SKM-1 treated with dmso at 0.1 percent for 144 hours (cell line): Measurements from ENCODE around the gene RUNX3.

Source experiments
- DNase-seq: peaks from one replicate; lab custom pipeline; 2025; ENCODE audit not compliant: unreplicated experiment; lab: John Stamatoyannopoulos, UW

Gene RUNX3

DNA sequence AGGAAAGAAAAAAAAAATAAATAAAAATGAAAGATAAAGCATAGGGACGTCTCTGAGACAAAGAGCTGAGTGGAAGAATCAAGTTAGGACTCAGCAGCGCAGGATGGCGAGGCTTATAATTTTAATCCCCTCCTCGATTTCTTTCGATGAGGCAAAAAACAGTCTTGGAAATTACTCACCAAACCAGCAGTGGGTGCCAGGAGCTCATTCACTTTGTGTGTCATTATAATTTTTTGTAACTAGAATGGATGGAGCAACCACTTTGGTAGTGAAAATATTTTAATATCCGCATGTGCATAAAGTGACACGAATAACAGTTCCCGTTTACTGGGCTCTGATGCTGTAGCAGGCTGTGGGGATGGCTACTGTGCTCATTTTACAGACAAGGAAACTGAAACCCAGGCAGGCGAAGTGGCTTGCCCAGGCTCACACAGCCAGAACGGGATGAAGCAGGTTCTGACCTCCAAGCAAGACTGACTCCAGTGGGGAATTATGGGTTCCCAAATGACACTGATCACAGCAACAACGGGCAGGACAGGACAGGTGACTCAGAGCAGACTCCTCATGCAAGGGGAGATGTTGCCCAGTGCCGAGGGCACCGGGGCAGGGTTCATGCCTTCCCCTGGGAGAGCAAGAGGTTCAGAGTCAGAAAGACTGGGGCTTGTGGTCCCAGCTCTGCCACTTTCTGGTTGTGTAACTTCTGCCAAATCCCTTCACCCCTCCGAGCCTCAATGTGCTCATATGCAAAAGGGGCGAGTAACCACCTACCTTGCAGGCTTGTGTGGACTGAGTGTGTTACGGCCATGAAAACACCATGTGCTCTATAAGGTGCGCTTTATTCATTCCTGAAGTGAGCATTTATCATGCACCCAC lies 63.6 kb downstream of the RUNX3 start:
- DNase-seq, result no peak

DNA sequence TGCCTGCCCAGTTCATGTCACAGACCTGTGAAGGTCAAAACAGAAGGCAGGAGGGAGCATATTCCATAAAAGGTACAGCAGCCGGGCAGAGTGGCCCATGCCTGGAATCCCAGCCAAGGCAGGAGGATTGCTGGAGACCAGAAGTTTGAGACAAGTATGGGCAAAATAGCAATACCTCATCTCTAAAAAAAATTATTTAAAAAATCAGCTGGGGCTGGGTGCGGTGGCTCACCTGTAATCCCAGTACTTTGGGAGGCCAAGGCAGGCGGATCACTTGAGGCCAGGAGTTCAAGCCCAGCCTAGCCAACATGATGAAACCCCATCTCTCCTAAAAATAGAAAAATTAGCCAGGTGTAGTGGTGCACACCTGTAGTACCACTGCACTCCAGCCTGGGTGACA lies 64.5 kb downstream of the RUNX3 start:
- DNase-seq, result no peak

DNA sequence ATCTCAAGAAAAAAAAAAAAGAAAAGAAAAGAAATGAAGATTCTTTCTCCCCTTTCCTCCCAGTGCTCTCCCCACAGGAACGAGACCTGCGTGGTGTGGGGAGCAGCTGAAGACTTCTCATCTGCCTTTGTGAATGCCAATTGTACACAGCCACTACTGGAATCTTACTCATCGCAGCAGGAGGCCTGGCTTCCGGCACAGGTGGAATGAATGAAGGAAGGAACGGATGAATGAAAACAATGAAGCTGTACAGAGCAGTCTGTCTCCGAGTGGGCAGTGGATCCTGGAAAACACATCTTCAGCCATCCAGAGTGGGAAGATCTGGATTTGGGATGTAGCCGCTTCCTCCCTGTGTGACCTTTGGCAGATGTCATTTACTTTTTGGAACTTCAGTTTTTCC lies 64.9 kb downstream of the RUNX3 start:
- DNase-seq, result no peak

DNA sequence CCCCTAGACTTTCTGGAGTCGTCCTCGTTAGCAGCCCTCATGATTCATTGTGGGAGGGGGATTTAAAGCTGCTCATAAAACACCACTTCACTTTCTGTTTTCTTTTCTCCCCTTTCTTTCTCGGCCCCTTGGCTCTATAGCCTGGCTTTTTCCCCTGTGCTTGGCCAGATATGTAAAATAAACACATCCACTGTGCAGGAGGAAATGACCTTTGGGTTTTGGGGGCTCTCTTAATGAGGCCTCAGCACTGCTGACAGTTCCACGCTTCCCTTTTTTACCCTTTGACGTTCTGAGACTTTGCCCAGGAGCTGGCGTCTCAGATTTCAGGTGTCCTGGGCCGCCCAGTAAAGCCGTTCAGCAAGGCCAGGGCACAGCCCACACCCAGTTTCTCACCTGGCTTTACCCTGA lies 65.7 kb downstream of the RUNX3 start:
- DNase-seq, result no peak

DNA sequence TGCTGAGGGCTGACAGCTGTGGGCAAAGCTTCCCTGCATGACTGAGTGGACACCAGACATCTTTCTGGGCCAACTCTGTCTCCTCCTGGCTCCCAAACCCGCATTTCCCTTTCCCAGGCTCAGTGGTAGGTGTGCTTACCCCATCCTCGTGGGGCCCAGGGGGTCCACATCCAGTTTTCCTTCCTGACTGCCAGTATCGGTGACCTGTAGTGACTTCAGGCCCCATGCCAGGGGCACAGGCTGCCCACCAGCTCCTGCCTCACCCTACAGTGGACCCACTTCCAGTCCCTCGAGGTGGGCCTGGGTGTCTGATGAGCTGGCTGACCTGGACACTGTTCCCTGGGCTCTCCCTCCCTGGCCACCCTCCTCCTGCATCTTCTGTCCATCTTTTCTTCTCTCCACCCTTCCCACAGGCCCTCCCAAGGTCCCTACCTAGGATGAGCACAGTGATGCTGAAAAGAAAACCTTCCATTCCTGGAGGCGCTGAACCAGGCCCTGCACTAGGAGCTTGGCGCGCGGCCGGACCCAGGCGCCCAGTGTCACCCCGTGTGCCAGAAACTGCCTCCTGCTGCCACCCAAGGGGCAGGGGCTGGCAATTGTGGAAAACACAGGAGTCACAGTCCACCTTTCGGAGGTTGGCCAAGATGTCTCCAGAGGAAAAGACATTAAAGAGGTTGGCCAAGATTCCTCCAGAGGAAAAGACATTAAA lies 67.1 kb downstream of the RUNX3 start:
- DNase-seq, result no peak

DNA sequence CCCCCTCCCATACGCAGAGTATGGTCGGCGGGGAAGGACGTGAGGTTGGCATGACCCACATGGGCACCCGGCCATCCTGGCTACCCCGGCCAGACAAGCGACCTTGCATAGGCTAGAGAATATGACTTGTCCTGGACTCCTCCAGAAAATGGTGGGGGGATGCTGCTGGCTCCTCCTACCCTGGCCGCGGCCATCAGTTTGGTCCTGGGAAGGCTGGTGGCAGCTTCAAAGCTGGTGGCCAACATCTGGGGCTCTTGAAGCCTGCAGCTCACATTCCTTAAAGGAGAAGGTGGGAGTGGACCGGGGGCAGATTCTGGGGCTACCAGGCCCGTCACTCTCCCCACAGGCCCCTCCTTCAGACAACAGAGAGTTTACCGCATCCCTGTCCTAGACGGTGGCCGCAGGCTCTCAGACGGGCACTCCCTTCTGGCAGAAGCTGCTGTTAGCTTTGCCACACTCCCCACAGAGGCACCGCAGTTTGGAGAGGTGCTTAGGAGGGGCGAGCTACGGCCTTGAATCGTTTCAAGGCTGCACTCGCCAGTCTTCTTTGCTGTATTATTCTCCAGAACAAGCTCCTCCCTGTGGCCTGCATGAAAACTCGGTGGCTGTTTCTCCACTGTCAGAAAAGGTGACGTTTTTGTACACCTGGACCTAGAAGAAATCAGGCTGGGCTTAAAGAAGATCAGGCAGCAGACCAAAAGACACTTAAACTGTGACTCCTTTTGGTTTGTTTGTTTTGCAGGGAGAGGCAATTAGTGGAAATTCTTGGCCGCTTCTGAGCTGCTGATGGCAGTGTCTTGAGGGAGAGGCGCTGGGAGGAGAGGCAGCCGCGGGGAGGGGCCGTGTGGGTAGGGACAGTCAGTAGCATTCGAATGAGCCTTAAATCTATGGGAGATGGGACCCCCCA lies 68.0 kb downstream of the RUNX3 start:
- no peak for DNase-seq

DNA sequence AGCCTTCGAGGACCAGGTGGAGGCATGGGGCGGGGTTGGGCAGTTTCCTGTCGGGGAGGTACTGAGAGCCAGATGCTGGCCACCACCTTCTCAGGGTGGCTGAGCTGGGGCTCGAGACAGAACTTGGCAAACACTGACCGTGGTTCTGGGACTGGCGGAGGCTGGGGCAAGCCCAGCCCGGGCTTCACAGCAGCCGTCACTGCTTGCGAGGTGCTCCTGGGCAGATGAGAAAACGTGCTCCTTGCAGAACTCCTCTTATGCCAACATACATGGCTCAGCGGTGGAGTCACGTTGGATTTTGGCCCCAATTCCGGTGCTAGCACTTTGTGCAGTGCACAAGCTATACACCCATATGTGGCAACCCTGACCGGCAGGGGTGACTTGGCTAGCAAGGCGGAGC lies 69.2 kb downstream of the RUNX3 start:
- DNase-seq, result no peak

DNA sequence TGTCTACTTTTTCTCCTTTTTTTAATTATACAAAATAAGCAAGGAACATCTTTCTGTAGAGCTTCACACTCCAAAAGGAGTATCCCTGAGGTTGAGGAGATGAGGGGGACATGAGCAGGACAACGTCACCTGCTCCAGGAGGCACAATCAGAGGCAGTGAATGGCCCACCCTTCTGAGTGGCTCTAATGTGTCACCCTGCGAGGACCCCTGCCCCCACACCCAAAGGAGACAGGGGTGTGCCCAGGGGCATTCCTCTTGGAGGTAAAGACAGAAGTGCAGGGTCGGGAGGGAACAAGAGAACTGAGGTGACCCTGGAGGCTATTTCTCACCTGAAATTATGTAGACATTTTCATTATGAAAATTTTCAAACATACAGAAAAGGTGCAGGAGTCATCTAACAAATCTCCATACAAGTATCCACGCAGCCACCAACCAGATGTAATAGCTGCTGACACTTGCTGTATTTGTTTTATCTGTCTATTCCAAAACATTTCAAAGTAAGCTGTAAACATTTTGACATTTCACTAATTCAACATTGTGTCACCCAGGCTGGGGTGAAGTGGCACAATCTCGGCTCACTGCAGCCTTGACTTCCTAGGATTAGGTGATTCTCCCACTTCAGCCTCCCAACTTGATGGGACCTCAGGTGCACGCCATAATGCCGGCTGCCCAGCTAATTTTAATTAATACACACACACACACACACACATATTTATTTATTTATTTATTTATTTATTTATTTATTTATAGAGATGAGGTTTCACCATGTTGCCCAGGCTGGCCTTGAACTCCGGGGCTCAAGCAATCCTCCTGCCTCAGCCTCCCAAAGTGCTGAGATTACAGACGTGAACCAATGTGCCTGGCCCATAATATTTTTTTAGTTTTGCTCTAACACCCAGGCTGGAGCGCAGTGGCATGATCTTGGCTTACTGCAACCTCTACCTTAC lies 70.7 kb downstream of the RUNX3 start:
- DNase-seq, result no peak

DNA sequence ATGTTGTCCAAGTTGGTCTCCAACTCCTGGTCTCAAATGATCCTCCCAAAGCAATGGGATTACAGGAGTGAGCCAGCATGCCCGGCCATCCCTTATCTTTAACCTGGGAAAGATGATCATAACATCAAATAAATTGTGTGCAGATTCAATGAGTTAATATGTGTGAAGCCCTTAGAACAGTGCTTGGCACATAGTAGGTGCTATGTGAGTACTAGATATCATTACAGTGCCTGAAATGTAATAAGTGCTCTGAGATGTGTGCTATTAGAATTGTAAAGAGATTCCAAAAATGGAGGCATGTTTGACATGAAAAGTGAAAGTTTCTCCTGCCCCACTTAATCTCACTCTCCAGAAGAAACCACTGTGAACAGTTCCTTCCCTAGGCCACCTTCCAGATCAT lies 71.8 kb downstream of the RUNX3 start:
- no peak for DNase-seq

DNA sequence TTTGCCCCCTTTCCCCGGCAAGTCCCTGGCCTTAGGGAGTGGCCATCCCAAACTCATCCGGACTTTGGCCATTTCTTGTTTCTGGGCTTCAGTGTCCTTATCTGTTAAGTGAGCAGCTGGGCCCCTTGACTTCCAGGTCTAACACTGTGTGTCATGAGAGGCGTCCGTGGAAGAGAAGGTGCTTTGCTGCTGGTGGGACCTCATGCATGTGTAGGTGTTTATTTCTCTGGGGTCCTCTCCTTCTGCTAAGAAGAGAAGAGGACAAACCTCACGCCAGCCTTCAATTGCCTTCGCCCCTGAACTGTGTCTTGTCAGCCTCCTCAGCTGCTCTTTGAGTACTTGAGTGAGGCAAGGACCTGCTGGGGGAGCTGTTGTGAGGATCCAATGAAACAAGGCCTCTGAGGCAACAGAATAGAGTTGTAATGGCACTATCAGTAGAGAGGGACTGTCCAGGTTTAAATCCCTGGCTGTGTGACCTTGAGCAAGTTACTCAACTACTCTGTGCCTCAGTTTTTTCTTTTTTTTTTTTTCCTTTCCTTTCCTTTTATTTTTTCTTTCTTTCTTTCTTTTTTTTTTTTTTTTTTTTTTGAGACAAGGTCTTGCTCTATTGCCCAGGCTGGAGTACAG lies 72.5 kb downstream of the RUNX3 start:
- no peak for DNase-seq

DNA sequence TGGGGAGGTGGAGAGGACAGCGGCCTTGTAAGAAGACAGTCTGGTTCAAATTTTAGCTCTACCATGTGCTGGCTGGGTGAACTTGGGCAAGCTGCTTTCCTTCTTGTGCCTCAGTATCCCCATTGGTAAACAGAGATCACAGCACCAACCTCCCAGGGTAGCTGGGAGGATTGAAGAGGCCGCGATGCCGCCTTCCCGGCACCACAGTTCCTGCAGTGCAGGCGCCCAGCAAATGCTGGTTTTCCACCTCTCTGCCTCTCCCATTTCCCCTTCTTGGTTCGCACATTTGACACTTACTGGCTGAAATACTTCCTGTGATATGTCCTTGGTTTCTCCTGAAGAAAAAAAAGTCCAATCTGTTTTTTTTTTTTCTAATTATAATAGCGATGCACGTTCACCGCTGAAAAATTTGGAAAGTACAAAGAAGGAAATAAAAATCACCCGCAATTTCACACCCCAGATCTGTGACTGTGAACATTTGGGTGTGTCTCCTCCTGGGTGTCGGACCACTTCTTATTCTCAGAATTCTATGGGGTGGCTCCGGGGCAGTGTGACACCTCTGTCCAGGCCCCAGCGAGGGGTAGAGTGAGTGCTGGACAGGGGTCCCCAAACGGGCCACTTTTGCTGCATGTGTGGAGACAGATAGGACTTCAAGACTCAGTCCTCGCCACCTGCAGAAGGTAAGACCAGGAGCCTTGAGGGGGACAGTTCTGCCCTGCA lies 73.1 kb downstream of the RUNX3 start:
- DNase-seq, result no peak

DNA sequence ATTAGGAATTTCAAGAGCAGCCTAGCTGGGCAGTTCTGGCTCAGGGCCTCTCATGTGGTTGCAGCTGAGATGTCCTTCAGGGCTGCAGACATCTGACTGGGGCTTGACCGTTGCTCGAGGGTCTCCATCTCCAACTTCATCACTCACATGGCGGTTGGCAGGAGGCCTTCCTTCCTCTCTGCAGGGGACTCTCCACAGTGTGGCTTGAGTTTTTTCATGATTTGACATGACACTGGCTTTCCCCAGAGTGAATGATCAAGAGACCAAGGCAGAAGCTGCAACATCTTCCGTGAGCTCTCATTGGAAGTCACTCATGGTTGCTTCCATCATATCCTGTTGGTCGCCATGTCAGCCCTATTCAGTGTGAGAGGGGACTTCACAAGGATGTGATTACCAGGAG lies 74.6 kb downstream of the RUNX3 start:
- DNase-seq, result no peak

DNA sequence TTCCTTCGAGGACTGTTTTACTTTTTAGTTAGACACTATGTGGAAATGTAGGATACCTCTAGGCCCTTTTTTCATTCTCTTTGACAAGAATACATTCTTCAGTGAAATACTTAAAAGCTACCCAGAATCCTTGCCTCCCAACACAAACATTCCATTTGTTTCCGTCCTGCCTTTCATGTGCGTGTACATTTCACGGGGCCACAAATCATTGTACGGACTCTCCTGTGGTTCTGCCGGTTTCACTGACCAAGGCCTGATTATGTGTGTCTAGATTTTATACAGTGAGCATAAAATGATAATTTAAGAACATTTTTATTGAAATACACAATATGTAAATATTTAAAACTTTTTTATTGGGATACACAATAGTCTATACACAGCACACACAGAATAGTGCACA lies 76.4 kb downstream of the RUNX3 start:
- DNase-seq, result no peak

DNA sequence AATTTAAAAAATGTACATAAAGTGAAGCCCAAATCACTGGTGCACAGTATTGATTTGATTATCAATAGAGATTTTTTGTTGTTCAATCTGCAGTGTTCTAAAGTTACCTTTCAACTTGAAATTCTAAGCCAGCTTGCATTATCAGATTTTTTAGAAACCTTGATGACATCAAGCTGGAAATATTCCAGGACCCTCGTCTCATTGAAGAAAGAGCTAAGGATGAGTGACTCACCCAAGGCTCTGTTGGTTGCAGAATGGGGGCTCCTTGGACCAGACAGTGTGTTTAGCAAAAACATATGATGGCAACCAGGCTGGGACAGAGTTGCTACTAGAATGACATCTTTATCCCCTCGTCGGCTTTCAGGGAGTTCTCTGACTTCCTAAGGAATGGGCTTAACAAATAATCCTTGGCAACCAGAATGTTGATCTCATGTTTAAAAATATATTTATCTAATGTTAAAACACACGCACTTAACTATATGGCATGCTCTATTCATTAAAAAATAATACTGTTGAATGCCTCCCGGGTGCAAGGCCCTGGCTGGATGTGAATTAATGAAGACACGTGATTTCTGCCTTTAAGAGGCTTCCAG lies 79.7 kb downstream of the RUNX3 start:
- no peak for DNase-seq

DNA sequence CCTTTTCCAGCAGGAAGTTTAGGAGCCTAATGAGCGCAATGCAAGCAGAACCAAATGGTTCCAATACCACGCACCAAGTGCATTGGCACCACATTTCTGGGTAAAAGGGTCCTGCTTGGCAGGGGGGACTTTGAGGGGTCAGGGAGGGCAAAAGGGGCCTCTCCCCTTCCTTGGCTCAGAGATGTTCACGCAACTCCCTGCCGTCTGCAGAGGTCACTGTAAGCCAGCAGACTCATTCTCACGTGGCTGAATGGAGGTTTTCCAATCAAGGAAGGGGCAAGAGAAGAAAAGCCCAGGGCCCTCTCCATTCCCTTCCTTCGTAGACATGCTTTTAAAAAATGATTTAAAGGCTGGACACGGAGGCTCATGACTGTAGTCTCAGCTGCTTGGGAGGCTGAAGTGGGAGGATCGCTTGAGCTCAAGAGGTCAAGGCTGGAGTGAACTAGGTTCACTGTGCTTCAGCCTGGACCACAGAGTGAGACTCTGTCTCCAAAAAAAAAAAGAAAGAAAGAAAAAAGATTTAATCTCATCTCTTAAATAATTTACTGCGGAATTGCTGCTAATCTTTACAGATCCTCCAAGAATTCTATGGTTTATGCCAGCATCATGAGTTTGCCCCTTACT lies 80.3 kb downstream of the RUNX3 start:
- no peak for DNase-seq
